DOHH2 (cell line): ENCODE data around the gene HDAC4.

ENCODE experiments used
- CTCF ChIP-seq: fragments of 200-600 bp; sonication (generic); IDR thresholded peaks from one replicate; pipeline ENCODE4 v1.5.1; 2014; ENCODE audit warnings: antibody characterized with exemption, mild to moderate bottlenecking, low read depth, low read length; ENCODE audit not compliant: poor library complexity, severe bottlenecking
- EZH2phosphoT487 ChIP-seq: fragments of 200-600 bp; sonication (generic); IDR thresholded peaks from 2 replicates; pipeline ENCODE4 v1.6.1; 2017; ENCODE audit warnings: borderline replicate concordance, mild to moderate bottlenecking, antibody characterized with exemption, low read length, moderate library complexity, mixed read lengths

- TF ChIP-seq CTCF (no peak), EZH2phosphoT487 (no peak)
These were observed 87.0 kb downstream of the HDAC4 start for GRCh38 chr2:239313776-239314175.
